ENCODE measurements around the gene ZNF358.

Gene ZNF358

GRCh38 chr19:7515645-7516151 lies at the start of gene ZNF358:
Gene ZNF358 (plus strand): TSS chr19:7516103. CDS start chr19:7519243, 3,140 bp downstream.
- DNase-seq = peak; percentile 78

- no peak for DNase-seq
Observed at GRCh38 chr19:7467009-7467989, 48.6 kb upstream of the ZNF358 start.

GRCh38 chr19:7468840-7469239 lies 47.1 kb upstream of the ZNF358 start:
- no peak for DNase-seq

GRCh38 chr19:7469669-7470285 lies 46.1 kb upstream of the ZNF358 start:
- DNase-seq = no peak

- no peak for DNase-seq
Observed at GRCh38 chr19:7470540-7471305, 45.2 kb upstream of the ZNF358 start.

GRCh38 chr19:7471696-7472615 lies 43.9 kb upstream of the ZNF358 start:
- no peak for DNase-seq

- no peak for DNase-seq
Observed at GRCh38 chr19:7475665-7476064, 40.2 kb upstream of the ZNF358 start.

- no peak for DNase-seq
Observed at GRCh38 chr19:7476241-7476640, 39.7 kb upstream of the ZNF358 start.

- no peak for DNase-seq
Observed at GRCh38 chr19:7476777-7477494, 39.0 kb upstream of the ZNF358 start.

GRCh38 chr19:7477758-7478157 lies 38.1 kb upstream of the ZNF358 start:
- no peak for DNase-seq

GRCh38 chr19:7478173-7478842 lies 37.6 kb upstream of the ZNF358 start:
- no peak for DNase-seq

- DNase-seq = no peak
Observed at GRCh38 chr19:7478843-7479227, 37.1 kb upstream of the ZNF358 start.

- DNase-seq = no peak
Observed at GRCh38 chr19:7480222-7480969, 35.5 kb upstream of the ZNF358 start.

GRCh38 chr19:7480970-7481255 lies 35.0 kb upstream of the ZNF358 start:
- DNase-seq = no peak

GRCh38 chr19:7482584-7483439 lies 33.1 kb upstream of the ZNF358 start:
- peak; percentile 40 for DNase-seq

GRCh38 chr19:7483720-7484201 lies 32.1 kb upstream of the ZNF358 start:
- no peak for DNase-seq

GRCh38 chr19:7486923-7487322 lies 29.0 kb upstream of the ZNF358 start:
- DNase-seq = no peak

- DNase-seq = no peak
Observed at GRCh38 chr19:7488736-7489353, 27.1 kb upstream of the ZNF358 start, which contains the start of gene PEX11G. Gene PEX11G (minus strand): TSS chr19:7489035. CDS start chr19:7489010, 25 bp downstream.
